GM18861 (cell line): ENCODE results near the gene HS2ST1.
"Not testable (repeated sequence)": the region's sequence is repeated elsewhere in the genome, so short reads cannot be mapped to it uniquely, and the experiment has no call there.

ENCODE experiments used
- ATAC-seq: cut with Tn5 transposase; IDR thresholded peaks from one replicate; pipeline ENCODE4 v1.9.1; 2021; ENCODE audit not compliant: unreplicated experiment

HS2ST1 gene

DNA sequence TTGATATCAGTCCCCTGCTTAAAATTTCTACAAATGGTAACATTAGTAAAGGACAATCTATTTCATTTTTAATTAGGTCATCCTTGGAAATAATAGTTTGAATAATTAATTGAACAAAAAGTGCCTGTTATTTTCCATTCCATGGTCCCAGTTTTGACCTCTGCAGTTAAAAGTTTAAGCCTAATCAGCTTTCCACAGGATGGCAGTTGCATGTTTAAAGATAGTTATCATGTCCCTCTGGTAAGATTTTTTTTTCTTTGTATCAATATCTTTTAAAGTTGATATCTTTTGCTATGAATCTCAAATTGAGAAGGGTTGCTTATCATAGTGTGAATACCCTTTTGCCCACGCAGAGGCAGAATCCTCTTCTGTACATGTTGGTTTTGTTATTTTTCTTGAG is 90.4 kb downstream of the HS2ST1 start:
- no peak for ATAC-seq

DNA sequence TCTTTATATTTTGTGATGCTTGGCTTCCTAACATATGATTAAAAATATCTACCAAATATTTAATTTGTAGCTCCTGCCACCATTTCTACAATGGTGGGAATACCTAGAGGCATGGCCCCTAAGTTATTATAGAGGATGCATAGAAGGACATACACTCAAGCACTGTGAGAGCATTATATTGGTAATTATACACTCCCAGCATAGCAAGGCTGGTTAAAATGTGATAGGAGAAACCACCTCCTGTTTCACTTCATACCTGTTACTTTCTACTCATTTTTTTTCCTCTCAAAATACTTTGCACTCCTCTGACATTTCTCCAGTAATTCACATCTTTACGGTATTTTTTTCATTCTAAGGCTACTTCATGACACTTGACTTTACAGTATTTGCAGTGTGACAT is 92.9 kb downstream of the HS2ST1 start:
- peak; percentile 68 for ATAC-seq

DNA sequence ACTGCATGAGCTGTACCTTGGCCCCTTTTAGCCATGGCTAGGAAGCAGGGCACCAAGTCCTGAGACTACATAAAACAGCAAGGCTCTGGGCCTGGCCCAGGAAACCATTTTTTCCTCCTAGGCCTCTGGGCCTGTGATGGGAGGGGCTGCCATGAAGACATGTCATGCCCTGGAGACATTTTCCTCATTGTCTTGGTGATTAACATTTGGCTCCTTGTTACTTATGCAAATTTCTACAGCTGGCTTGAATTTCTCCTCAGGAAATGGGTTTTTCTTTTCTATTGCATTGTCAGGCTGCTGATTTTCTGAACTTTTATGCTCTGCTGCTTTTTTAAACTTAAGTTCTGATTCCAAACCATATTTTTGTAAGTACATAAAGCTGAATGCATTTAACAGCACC is 99.0 kb downstream of the HS2ST1 start:
- not testable (repeated sequence) for ATAC-seq

DNA sequence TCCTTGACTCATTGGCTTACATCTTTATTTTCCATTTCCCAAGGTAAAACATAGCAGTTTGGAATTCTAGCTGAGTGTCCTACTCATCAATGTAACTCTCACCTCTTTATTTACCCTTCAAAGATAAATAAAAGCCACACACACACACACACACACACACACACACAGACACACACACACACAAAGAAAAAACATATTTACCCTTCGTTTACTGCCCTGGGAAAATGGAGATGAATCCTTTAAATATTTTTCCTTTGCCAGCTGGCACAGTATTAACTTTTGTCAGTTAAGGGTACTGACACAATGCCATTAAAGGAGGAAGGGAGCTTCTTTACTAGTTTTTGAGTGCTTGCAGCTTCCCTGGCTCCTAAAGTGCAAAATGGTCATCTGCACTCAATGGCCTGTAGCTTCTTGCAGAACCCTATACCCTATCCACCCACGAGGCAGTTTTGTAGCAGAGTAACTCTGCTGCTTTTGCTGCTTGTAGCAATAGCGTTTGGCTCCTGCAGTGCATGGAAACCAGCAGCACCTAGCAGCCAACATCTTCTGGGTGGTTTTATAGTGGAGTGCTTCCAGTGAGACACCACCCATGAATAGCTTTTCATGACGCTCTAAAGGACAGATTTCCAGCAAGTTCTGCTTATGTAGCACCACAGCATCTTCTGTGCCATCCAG is 103.7 kb downstream of the HS2ST1 start:
- ATAC-seq = no peak

DNA sequence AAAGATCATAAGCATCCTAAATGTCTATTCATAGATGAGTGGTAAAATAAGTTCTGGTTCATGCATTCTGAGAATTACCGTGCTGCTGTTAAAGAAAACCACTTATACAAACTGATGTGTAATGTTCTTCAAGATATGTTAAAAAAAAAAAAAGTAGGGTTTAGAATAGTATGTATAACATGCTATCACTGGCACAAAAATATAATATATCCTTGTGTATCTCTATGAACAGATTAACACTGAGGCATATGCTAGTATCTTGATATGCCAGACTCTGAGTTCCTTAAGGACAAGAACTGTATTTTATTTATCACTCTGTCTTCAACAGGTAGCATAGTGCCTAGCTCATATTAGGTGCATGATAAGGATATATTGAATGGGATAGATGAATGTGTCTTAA is 108.9 kb downstream of the HS2ST1 start:
- ATAC-seq = no peak

DNA sequence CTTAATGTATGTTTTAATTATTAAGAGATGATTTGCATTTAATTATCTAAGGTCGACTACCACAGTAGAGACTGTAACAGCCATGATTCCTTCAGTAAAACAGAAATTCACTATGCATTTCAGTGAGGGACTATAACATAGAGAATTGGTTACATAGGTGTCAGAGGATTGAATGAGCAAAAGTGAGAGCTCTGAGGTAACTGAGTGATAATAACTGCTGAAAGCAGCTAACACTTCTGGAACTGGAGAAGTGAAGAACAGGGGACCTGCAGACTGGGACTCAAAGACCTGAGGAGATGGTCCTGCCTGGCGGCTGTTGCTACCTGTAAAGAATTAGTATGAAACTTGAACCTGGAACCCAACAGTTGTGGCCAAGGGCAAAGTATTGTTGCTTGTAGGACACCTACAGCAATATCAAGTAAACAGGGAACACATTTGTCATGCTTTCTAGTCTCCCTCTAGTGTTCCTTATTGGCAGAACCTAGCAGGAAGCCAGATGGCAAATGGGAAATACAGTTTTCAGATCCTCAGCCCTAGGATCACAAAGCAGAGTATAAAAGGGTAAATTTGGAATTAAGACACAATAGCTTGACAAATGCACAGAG is 110.6 kb downstream of the HS2ST1 start:
- peak; percentile 48 for ATAC-seq

DNA sequence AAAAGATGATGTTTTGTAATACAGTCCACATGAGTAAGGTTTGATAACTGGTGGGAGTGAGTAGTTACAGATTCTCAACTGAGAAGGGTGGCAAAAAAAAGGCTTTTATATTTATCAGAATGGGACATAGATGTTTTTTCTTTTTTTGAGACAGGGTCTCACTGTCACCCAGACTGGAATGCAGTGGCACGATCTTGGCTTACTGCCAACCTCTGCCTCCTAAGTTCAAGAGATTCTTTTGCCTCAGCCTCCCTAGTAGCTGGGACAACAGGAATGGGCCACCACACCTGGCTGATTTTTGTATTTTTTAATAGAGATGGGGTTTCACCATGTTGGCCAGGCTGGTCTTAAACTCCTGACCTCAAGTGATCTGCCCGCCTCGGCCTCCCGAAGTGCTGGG is 113.1 kb downstream of the HS2ST1 start:
- not testable (repeated sequence) for ATAC-seq

DNA sequence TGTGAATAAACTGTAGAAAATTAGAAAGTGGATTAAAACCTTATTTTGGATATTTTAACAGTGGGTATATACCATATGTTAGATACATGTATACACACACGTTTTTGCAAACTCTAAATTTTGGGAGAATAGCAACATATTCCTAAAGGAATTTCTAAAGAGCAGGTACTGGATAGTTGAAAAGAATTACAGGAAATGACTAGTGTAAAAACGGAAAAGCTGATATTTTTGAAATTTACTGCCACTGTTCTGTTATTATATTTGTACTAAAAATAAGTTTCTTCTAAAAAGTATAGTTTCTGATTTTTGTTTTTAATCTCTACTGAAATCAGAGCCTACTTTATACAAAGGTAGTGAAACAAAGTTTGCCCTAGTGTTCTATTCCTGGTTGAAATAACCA is 114.1 kb downstream of the HS2ST1 start:
- no peak for ATAC-seq

DNA sequence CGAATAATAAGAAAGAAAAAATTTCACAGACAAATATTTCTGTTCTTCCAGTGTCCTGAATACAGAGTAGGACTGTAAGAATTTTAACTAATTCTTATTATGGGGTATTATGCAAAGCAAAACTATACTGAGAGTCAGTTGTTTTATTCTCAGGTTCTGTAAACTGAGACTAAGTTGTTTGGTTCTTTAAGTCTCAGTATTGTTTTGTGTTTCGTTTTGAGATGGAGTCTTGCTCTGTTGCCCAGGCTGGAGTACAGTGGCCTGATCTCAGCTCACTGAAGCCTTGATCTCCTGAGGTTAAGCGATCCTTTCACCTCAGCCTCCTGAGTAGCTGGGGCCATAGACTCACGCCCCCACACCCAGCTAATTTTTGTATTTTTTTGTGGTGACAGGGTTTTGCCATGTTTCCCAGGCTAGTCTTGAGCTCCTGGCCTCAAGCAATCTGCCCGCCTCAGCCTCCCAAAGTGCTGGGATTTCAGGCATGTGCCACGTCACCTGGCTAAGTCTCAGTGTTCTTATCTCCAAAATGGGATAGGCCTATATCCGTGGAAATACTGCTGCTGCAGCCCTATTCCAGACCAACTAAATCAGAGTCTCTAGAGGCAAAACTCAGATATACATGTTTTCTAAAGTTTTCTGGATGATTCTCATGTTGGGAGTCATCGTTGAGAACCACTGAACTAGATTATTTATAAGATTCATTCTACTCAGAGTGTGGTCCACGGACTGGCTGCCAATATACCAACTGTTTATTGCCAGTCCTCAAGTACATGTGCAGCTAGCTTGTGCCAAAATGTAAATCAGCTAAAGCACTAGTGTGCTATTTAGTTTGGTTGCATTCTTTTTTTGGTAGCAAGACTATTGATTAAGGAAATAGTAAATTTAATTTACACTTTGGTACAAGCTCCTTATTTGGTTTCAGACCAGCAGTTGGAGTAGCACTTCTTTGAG is 116.6 kb downstream of the HS2ST1 start:
- peak; percentile 87 for ATAC-seq

DNA sequence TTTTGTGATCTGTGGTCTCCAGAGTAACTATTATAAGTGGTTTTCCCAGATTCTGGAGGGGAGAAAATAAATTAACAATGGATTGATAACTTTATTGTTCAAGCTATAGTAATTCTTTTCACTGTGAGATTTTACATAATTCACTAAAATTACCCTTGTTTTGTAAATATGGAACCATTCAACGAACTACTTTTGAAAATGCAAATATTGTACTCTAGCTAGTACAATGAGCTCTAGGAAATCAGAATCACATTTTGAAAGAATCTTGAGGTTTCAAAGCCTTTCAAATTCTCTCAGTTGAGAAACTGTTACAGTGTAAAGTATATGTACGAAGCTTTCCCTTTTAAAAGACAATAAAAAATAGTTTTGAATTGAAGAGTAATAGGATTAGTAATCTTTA is 119.9 kb downstream of the HS2ST1 start:
- ATAC-seq = no peak

DNA sequence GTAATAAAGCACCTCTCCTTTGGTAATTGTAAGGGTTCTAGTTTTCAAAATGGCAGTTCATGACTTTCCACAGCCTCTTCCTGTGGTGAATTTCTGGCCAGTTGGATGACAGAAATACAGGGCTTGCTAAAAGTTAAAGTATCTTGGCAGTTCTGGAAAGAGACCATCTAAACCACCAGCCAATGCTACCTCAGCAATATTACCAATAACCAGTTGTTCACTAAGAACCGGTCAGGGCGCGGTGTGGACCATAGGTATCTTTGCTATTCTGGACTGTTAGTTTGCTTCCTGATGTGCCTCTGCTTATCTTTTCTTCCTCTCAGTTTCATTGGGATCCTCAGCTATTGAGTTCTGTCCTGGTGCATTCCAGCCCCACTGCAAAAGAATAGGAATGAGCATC is 124.7 kb downstream of the HS2ST1 start:
- no peak for ATAC-seq

DNA sequence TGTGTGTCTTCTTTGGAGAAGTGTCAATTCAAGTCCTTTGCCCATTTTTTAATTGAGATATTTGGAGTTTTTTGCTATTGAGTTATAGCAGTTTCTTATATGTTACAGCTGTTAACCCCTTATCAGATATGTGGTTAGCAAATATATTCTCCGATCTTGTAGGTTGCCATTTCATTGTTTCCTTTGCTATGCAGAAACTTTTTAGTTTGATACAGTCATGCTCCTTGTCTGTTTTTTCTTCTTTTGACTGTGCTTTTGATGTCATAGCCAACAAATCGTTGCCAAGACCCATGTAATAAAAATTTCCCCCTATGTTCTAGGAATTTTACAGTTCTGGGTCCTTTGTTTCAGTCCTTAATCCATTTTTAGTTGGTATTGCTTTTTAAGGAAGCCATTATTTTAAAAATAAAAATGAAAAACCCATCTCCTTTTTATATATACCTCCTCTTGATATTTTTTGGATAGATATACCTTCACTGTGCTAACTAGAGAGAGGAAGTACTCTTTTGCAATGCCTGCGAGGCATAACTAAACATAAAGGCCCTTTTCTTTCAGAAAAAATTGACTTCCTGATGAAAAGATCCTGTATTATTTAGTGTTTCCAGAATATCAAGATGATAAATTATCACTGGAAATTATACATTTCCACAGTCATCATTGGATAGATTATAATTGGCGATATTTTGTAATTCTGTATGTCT is 127.8 kb downstream of the HS2ST1 start:
- ATAC-seq = no peak

DNA sequence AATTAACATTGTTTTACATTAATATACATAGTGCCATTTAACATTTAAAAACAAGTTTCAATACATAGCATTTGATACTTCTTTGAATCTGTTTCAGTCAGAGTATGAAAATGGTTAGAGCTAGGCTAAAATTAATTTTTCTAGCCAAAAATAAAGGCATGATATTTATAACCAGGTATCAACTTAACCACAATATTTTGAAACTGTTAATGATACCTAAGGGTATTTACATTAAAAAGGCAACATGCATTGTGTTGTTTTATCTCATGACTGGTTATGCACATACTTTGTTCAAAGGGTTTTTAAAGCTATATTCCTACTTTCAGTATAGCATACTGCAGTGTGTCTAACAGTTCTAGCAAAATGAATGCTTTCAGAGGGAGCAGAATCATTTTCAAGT is 130.0 kb downstream of the HS2ST1 start:
- ATAC-seq = peak; percentile 35

DNA sequence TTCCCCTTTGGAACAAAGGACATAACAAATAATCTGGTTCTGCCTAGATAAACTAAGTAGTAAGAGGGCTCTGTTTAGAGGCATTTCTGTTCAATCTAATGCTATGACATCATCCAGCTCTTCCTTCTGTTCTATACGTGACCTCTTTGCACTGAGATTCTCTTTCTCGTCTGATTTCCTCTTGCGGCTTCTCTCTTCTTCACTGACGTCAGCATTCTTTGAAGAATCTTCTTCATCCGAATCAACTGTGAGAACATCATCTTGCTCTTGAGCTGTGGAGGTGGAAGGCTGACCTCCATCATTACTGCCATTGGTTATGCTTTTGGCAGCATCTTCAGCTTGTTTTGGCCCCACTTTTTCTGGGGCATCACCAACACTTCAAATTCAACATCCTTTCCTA is 130.4 kb downstream of the HS2ST1 start:
- ATAC-seq = peak; percentile 73

DNA sequence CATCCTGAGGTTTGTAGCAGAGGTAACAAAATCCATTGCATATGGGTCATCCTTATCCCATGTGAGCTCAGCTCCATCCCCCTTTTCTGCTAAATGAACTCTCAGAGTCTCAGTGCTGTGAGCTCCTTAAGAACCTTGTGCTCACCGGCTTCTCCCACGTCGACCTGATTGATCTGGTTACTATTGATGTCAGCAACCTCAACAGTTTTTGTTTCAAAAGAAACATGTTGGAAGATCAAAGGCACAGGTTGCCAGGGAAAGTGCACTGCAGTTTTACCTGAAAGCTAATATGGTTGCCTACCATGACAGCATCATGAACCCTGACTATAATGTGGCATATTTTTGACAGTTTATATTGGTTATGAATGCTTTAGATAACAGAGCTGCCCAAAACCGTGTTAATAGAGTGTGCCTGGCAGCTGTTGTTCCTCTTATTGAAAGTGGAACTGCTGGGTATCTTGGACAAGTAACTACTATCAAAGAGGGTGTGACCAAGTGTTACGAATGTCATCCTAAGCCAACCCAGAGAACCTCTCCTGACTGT is 131.4 kb downstream of the HS2ST1 start:
- no peak for ATAC-seq

DNA sequence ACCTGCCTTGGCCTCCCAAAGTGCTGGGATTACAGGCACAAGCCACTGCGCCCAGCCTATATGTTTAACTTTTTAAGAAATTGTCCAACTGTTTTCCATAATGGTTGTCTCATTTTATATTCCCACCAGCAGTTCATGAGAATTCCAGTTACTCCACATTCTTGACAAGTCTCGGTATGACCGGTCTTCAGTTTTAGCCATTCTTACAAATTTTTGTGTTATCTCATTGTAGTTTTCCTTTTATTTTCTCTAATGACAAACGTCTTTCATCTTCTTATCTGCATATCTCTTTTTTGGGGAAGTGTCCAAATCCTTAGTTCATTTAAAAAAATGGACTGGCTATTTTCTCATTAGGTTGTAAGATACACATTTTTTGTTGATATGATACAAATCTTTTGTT is 132.5 kb downstream of the HS2ST1 start:
- ATAC-seq = no peak

DNA sequence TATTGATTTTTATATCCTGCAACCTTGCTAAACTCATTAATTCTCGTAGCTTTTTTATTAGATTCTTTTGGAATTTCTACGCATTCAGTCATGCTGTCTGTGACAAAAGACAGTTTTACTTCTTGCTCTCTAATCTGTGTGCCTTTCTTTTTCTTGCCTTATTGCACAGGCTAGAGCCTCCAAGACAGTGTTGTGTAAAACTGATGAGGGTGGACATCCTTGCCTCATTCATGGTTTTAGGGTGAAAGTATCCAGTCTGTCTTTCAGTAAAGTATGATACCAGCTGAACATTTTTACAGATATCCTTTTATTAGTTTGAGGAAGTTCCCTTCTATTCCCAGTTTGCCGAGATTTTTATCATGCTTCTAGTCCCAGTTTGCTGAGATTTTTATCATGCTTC is 133.8 kb downstream of the HS2ST1 start:
- no peak for ATAC-seq

DNA sequence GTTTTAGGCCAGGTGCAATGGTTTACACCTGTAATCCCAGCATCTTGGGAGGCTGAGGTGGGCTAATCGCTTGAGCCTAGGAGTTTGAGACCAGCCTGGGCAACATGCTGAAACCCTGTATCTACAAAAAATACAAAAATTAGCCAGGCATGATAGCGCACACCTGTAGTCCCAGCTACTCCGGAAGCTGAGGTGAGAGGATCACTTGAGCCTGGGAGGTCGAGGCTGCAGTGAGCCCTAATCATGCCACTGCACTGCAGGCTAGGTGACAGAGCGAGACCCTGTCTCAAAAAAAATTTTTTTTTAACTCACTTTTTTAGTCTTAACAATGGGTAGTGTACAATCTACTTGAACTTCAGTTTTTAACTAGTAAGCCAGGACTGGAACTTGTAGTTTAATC is 137.5 kb downstream of the HS2ST1 start:
- ATAC-seq = no peak

DNA sequence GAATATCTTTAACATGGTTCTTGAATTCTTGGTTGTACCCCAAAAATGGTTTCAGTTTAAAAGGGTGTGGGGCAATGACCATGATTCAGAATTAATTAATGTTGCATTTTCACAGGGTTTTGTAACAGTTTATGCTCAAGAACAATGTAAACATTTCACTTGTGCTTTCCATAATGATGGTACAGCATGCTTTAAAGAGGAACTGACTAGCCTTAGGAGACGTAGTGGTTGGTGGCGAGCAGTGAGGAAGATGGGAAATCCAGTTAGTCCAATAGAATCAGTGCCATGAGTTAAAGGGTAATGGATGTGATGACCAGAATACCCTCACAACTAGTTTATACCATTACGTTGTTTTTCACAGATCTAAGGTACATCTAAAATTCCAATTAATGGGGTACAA is 138.0 kb downstream of the HS2ST1 start:
- ATAC-seq = no peak

DNA sequence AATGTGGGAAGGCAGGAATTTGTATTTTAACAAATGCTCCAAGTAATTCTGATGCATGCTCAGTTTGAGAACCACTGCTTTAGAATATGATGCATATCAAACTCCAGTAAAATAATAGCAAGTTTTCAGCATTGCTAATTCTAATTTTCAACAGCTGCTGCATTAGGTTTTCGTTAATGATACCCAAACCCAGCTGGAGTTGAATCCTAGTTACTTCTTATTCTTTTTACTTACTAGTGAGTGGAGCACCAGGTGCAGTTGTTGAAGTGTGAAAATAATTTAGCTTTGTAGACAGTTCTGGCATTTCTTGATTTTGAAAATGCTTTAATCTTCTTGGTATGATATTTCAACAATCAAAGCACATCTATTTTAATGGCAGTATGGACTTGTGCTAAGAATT is 138.5 kb downstream of the HS2ST1 start:
- no peak for ATAC-seq

DNA sequence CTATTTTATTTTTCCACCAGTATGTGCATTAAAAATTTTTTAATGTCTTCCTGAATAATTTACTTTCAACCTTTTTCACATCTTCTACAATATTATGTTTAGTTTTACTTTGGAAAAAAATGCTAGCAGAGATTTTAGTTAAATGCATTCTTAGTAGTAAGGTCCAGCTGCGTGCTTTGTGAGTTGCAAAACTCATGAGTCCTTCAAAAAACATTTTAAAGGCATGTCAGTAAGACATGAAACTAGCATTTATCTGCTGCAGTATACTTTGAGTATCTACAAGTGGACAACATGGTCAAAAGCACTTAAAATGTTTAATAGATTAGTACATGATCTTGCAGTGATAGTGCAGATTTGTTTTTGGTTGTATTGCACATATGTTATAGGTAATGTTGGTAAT is 139.0 kb downstream of the HS2ST1 start:
- no peak for ATAC-seq
